ENCODE measurements around the gene OR8G5.
"Not testable (repeated sequence)": the region's sequence is repeated elsewhere in the genome, so short reads cannot be mapped to it uniquely, and the experiment has no call there.

Gene OR8G5

DNA sequence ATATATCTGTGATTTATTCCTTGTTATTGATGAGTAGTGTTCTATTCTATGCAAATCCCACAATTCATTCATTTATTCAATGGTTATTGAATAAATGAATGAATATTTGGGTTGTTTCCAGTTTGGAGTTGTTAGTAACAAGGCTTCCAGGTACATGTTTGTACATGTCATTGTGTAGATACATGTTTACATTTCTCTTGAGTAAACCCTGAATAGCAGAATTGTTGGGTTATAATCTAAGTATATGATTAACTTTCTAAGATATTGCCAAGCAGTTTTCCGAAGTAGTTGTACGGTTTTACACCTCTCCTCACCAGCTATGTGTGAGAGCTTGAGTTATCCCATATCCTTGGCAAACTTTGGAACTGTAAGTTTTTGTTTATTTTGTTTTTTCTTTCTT is 33.8 kb upstream of the OR8G5 start:
- no peak overlapping the region for H3K4me3 ChIP-seq (ENCODE audit: low read depth, low read length)
- TF ChIP-seq CTCF (IDR thresholded peaks at IDR 0.05; ENCODE audit: insufficient read depth, low read depth, low read length, missing control alignments) = no peak
- DNase-seq (ENCODE audit: low read depth) = no peak

DNA sequence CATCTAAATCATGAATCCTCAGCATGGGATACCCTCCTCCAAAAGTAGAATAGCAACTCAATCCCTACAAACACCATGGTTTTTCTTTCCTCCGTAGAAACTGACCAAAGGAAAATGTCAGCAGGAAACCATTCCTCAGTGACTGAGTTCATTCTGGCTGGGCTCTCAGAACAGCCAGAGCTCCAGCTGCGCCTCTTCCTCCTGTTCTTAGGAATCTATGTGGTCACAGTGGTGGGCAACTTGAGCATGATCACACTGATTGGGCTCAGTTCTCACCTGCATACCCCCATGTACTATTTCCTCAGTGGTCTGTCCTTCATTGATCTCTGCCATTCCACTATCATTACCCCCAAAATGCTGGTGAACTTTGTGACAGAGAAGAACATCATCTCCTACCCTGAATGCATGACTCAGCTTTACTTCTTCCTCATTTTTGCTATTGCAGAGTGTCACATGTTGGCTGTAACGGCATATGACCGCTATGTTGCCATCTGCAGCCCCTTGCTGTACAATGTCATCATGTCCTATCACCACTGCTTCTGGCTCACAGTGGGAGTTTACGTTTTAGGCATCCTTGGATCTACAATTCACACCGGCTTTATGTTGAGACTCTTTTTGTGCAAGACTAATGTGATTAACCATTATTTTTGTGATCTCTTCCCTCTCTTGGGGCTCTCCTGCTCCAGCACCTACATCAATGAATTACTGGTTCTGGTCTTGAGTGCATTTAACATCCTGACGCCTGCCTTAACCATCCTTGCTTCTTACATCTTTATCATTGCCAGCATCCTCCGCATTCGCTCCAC is 31.4 kb upstream of the OR8G5 start:
- H3K4me3 ChIP-seq (ENCODE audit: low read depth, low read length); DNase-seq (ENCODE audit: low read depth): not testable (repeated sequence)

DNA sequence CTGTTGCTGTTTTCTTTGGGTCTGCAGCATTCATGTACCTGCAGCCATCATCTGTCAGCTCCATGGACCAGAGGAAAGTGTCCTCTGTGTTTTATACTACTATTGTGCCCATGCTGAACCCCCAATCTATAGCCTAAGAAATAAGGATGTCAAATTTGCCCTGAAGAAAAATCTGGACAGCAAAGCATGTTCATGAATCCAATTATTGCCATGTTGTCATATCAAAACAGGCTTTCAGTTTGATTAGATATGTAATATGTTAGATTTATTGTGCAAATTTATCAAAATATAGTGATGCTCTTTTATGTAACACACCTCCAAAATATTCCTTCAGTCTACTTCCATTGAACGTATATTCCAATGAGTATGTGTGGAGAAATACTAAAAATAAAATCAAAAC is 30.7 kb upstream of the OR8G5 start:
- no peak for TF ChIP-seq CTCF (IDR thresholded peaks at IDR 0.05; ENCODE audit: insufficient read depth, low read depth, low read length, missing control alignments)
- no peak for DNase-seq (ENCODE audit: low read depth)
- H3K4me3 ChIP-seq (ENCODE audit: low read depth, low read length) = no peak overlapping the region

DNA sequence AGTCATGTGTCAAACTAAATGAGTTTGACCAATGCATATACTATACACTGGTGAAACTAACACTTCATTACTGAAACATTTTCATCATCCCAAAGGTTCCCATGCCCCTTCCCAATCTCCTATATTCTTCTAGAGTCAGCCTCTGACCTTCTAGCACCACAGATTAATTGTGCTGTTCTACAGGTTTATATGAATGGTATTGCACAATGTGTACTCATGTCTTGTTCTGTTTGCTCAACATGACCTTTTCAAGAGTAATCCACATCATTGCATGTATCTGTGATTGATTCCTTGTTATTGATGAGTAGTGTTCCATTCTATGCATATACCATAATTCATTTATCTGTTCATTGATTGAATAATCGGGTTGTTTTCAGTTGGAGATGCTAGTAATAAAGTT is 22.8 kb upstream of the OR8G5 start:
- no peak overlapping the region for H3K4me3 ChIP-seq (ENCODE audit: low read depth, low read length)
- TF ChIP-seq CTCF (IDR thresholded peaks at IDR 0.05; ENCODE audit: insufficient read depth, low read depth, low read length, missing control alignments) = no peak
- no peak for DNase-seq (ENCODE audit: low read depth)

- TF ChIP-seq CTCF (IDR thresholded peaks at IDR 0.05; ENCODE audit: insufficient read depth, low read depth, low read length, missing control alignments) = no peak
- no peak for DNase-seq (ENCODE audit: low read depth)
- no peak overlapping the region for H3K4me3 ChIP-seq (ENCODE audit: low read depth, low read length)
These were observed 17.7 kb upstream of the OR8G5 start for GRCh38 chr11:124238512-124238911.

- no peak for TF ChIP-seq CTCF (IDR thresholded peaks at IDR 0.05; ENCODE audit: insufficient read depth, low read depth, low read length, missing control alignments)
- DNase-seq (ENCODE audit: low read depth) = no peak
- H3K4me3 ChIP-seq (ENCODE audit: low read depth, low read length) = no peak within 1 kb of the TSS
These were observed 15.4 kb upstream of the OR8G5 start, which contains the start of gene OR8G1 for GRCh38 chr11:124240621-124241397. TSS of gene OR8G1 (plus strand) at chr11:124241095. CDS start at chr11:124249676, 8,581 bp downstream.

- DNase-seq (ENCODE audit: low read depth); H3K4me3 ChIP-seq (ENCODE audit: low read depth, low read length): not testable (repeated sequence)
These were observed 6.3 kb upstream of the OR8G5 start for GRCh38 chr11:124249869-124250268.

- DNase-seq (ENCODE audit: low read depth); H3K4me3 ChIP-seq (ENCODE audit: low read depth, low read length): not testable (repeated sequence)
These were observed 8.9 kb downstream of the OR8G5 start for GRCh38 chr11:124265041-124265440.

- DNase-seq (ENCODE audit: low read depth); H3K4me3 ChIP-seq (ENCODE audit: low read depth, low read length): not testable (repeated sequence)
These were observed 14.7 kb downstream of the OR8G5 start for GRCh38 chr11:124270886-124271285.
